Spleen (tissue), 11 donors: ENCODE measurements around the gene BNC2. TPM values are rescaled to one million over a fixed set of nuclear protein-coding genes. Genes with fewer than 3 reads are reported as not detected.

Experiments used
- DNase-seq: peaks from one replicate; pipeline ENCODE4 v3.0.0-alpha.2; 2020
- H3K27ac ChIP-seq, 8 donors: fragments of 200-600 bp; sonication (generic) in 7 of 8; 1 replicate in 4 of 8; 2 replicates in 4 of 8; pipeline versions ENCODE4 v1.5.0 to v1.8.0; 2016 to 2021; ENCODE audit warnings: inconsistent platforms in 4 of 8, mild to moderate bottlenecking in 4 of 8, moderate library complexity in 1 of 8
- H3K27me3 ChIP-seq, 7 donors: fragments of 200-600 bp; sonication (generic) in 6 of 7; replicated peaks in 1 of 7; 1 replicate in 4 of 7; 2 replicates in 3 of 7; pipeline versions ENCODE4 v1.5.0 to v1.8.0; 2016 to 2021; ENCODE audit warnings: inconsistent platforms in 3 of 7, mild to moderate bottlenecking in 1 of 7
- H3K36me3 ChIP-seq, 6 donors: fragments of 200-600 bp; sonication (generic) in 5 of 6; 1 replicate in 4 of 6; 2 replicates in 2 of 6; pipeline versions ENCODE4 v1.5.0 to v1.8.0; 2016 to 2021; ENCODE audit warnings: inconsistent platforms in 2 of 6
- H3K4me1 ChIP-seq, 6 donors: fragments of 200-600 bp; sonication (generic) in 5 of 6; 1 replicate in 3 of 6; 2 replicates in 3 of 6; pipeline versions ENCODE4 v1.5.0 to v1.8.0; 2016 to 2021; ENCODE audit warnings: inconsistent platforms in 3 of 6
- H3K4me3 ChIP-seq, 8 donors: fragments of 200-600 bp; sonication (generic) in 7 of 8; 1 replicate in 4 of 8; 2 replicates in 4 of 8; pipeline versions ENCODE4 v1.5.0 to v1.8.0; 2016 to 2021; ENCODE audit warnings: inconsistent platforms in 4 of 8, mild to moderate bottlenecking in 4 of 8, moderate library complexity in 2 of 8
- H3K9me3 ChIP-seq, 8 donors: fragments of 200-600 bp; sonication (generic) in 7 of 8; 1 replicate in 4 of 8; 2 replicates in 4 of 8; pipeline versions ENCODE4 v1.5.0 to v1.8.0; 2016 to 2021; ENCODE audit warnings: inconsistent platforms in 4 of 8
- POLR2A ChIP-seq, 3 donors: fragments of 450-650 bp; IDR thresholded peaks; one replicate each; pipeline ENCODE4 v1.5.1; 2017; ENCODE audit warnings: antibody characterized with exemption in 3 of 3, mild to moderate bottlenecking in 1 of 3
- POLR2AphosphoS5 ChIP-seq, 3 donors: sonication (generic); formaldehyde crosslinking; IDR thresholded peaks; one replicate each; pipeline ENCODE4 v1.5.1; 2017; ENCODE audit warnings: antibody characterized with exemption in 3 of 3
- WGBS, 5 donors: extraction: QIAGEN DNeasy Blood & Tissue Kit in 3 of 5; methylation state at CpG; one replicate each; pipeline versions ENCODE4 v1.1.5 to v1.1.7; 2013 to 2018; 5-methylcytosine and 5-hydroxymethylcytosine counted together
- intact Hi-C: fragments of 100-400 bp; cut with DNase I; formaldehyde crosslinking; loops from one replicate; pipeline ENCODE4 v1.15.0; 2023; ENCODE audit warnings: low total_unique reads
- polyA plus RNA-seq, 3 donors: library from polyadenylated mRNA; stranded (reverse); fragments of 200-250 nt; gene quantifications; one replicate each; pipeline ENCODE4 v1.2.1, GENCODE V29; 2013
- total RNA-seq, 7 donors: library from RNA; depleted of rRNA in 3 of 7; stranded (reverse); fragments of >200 nt in 3 of 7; fragmentation: NEBNext Ultra II Directional in 4 of 7; extraction: Animal tissue kit (Norgen Biotek cat#: 25700) in 4 of 7; gene quantifications; one replicate each; pipeline versions ENCODE4 v1.1.0 to v1.2.1, GENCODE V29; 2016 to 2021
- TF ChIP-seq, protein P1 (sequence below), 11 experiments: fragments of 200-600 bp in 7 of 11; fragments of 450-650 bp in 4 of 11; sonication (generic) in 4 of 11; IDR thresholded peaks in 8 of 11; conservative IDR thresholded peaks in 3 of 11; 1 replicate in 7 of 11; 2 replicates in 4 of 11; pipeline versions ENCODE4 v1.4.0 to v1.8.0; 2016 to 2021; ENCODE audit warnings: antibody characterized with exemption in 11 of 11, inconsistent platforms in 4 of 11, mild to moderate bottlenecking in 1 of 11
- donor health status: healthy with polysubstance abuse.
- donor health status: DM: no; HTN: no; CAD: no; lungs with moderate emphysema.
- donor health status: DM: no; HTN: no; CAD: no.
- donor health status: Bipolar disorder and iron deficiency.
- donor health status: healthy.
- donor health status: DM: no; HTN: no; CAD: no.
- donor health status: DM: yes; HTN: yes; CAD: no.

The BNC2 gene
- total and polyA plus RNA-seq, 10 donors = 0.07 to 4.3 (median 1.3) TPM

GRCh38 chr9:16787724-16788123 is 82.7 kb downstream of the BNC2 start:
- no peak overlapping the region for H3K4me3 ChIP-seq
- H3K27ac ChIP-seq = no peak overlapping the region
- 84 to 90% (median 88%) methylated on average over 6 of the region's 6 CpGs for WGBS, 5 donors
- TF ChIP-seq, protein P1, sequence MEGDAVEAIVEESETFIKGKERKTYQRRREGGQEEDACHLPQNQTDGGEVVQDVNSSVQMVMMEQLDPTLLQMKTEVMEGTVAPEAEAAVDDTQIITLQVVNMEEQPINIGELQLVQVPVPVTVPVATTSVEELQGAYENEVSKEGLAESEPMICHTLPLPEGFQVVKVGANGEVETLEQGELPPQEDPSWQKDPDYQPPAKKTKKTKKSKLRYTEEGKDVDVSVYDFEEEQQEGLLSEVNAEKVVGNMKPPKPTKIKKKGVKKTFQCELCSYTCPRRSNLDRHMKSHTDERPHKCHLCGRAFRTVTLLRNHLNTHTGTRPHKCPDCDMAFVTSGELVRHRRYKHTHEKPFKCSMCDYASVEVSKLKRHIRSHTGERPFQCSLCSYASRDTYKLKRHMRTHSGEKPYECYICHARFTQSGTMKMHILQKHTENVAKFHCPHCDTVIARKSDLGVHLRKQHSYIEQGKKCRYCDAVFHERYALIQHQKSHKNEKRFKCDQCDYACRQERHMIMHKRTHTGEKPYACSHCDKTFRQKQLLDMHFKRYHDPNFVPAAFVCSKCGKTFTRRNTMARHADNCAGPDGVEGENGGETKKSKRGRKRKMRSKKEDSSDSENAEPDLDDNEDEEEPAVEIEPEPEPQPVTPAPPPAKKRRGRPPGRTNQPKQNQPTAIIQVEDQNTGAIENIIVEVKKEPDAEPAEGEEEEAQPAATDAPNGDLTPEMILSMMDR (IDR thresholded peaks at IDR 0.05 in 8 of 11, conservative IDR thresholded peaks at IDR 0.05 in 3 of 11) = no peak
- TF ChIP-seq POLR2AphosphoS5 (IDR thresholded peaks at IDR 0.05) (no peak), POLR2A (IDR thresholded peaks at IDR 0.05) (no peak)
- DNase-seq = no peak
- H3K9me3 ChIP-seq = no peaks in the 10 kb centered on the region
- H3K36me3 ChIP-seq = no peaks in the 10 kb centered on the region
- no peaks in the 10 kb centered on the region for H3K4me1 ChIP-seq
- intact Hi-C loops = no loop called here
- H3K27me3 ChIP-seq = no peaks in the 10 kb centered on the region

- no peaks in the 10 kb centered on the region for H3K27me3 ChIP-seq
- peaks cover 0 to 3% (median 0%) of the 10 kb centered on the region in 8 donors for H3K9me3 ChIP-seq
- H3K4me3 ChIP-seq = no peak overlapping the region
- H3K4me1 ChIP-seq = no peaks in the 10 kb centered on the region
- 89 to 95% (median 93%) methylated on average over 2 of the region's 2 CpGs for WGBS, 5 donors
- no peak overlapping the region for H3K27ac ChIP-seq
- no peaks in the 10 kb centered on the region for H3K36me3 ChIP-seq
- TF ChIP-seq POLR2AphosphoS5 (IDR thresholded peaks at IDR 0.05) (no peak), POLR2A (IDR thresholded peaks at IDR 0.05) (no peak)
- TF ChIP-seq, protein P1 (IDR thresholded peaks at IDR 0.05 in 8 of 11, conservative IDR thresholded peaks at IDR 0.05 in 3 of 11) = no peak
- no peak for DNase-seq
- intact Hi-C loops = no loop called here
Observed at GRCh38 chr9:16784002-16784401, 86.5 kb downstream of the BNC2 start.

DNA sequence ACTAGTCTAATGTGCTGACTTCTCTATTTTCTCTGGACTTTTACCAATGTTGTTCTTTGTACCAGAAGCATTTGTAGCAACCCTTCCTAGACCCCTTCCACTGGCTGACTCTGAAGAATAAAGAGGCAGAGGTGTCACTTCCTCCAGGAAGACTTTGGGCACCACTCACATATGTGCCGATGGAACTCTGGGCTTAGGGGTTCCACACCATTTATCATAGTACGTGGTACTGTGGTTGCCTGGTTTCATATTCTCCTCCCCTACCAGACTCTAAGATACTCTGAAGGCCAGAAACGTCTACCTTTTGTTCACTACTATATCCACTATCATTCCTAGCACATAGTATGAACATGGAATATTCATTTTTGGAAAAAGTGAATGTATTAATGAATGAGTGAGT is 88.0 kb downstream of the BNC2 start:
- no peak for TF ChIP-seq POLR2A (IDR thresholded peaks at IDR 0.05)
- no peak for TF ChIP-seq POLR2AphosphoS5 (IDR thresholded peaks at IDR 0.05)
- TF ChIP-seq, protein P1 (IDR thresholded peaks at IDR 0.05 in 8 of 11, conservative IDR thresholded peaks at IDR 0.05 in 3 of 11) = no peak
- 36 to 69% (median 44%) methylated on average over 3 of the region's 3 CpGs for WGBS, 5 donors

DNA sequence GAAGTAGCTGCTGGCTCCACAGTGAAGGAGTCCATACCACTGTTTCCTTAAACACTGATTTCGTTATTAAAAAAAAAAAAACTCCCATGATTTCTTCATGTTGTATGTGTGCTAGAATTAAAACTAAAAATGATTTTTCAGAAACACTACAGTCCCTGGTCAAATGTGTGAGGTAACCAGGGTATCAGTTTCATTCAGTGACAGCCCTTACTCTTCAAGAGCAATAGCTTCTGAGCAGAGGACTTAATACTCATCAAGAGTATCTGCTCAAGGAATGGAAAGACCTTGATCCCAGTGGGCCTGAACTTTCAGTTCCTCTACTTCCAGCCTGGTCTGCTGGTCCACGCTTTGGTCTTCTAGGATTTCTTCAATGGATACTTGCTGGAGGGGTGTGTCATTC is 95.1 kb downstream of the BNC2 start:
- Histone ChIP-seq H3K4me1 (no peaks in the 10 kb centered on the region), H3K27ac (no peak overlapping the region), H3K36me3 (no peaks in the 10 kb centered on the region), H3K4me3 (no peak overlapping the region), H3K9me3 (no peaks in the 10 kb centered on the region), H3K27me3 (no peaks in the 10 kb centered on the region)
- intact Hi-C loops = no loop called here
- no peak for DNase-seq
- 76 to 92% (median 84%) methylated on average over 2 of the region's 2 CpGs for WGBS, 5 donors
- no peak for TF ChIP-seq POLR2AphosphoS5 (IDR thresholded peaks at IDR 0.05)
- TF ChIP-seq, protein P1 (IDR thresholded peaks at IDR 0.05 in 8 of 11, conservative IDR thresholded peaks at IDR 0.05 in 3 of 11) = no peak

More for the DNA sequence above, 88.0 kb downstream of the BNC2 start:
- no peak overlapping the region for H3K4me3 ChIP-seq
- no peak for DNase-seq
- H3K27me3 ChIP-seq = no peaks in the 10 kb centered on the region
- no peak overlapping the region for H3K27ac ChIP-seq
- intact Hi-C loops = no loop called here
- no peaks in the 10 kb centered on the region for H3K4me1 ChIP-seq
- H3K36me3 ChIP-seq = no peaks in the 10 kb centered on the region
- peaks cover 0 to 3% (median 0%) of the 10 kb centered on the region in 8 donors for H3K9me3 ChIP-seq
